Astrocyte of the hippocampus (primary cell): ENCODE results near the gene POFUT2.

Experiments used
- DNase-seq: peaks from one replicate; pipeline ENCODE4 v3.0.0; 2011; ENCODE audit warnings: low read depth, low spot score

The POFUT2 gene

DNA sequence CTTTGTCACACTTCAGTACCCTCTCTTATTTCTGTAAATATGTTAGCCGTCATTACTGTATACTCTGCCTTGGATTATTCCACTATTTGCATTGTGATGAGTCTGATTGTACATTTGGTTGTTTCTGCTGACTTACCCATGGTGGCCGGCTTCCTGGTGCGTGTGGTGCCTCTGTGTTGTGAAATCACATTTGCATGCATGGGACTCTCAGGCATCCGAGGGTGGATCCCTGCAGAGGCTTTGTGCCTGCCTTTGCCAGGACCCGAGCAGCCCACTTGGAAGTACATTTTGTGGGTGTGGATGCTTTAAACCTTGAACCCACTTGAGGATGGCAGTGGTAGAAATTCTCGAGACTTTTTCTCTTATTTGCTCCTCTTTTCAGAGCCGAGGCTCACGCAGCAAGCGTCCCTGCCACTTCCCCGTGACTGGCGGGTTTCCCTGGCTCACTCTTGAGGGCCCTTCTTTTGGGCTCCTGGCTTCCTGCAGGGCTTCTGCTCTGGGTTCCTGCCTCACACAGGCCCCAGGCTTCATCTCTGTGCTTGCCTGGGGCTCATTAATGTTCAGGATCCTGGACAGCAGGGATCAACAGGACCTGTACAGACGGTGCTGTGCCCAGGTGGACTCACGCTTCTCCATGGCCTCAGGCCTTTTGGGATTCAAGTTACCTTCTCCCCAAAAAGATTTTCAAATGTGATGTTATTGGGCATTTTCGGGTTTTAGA lies 36.6 kb downstream of the POFUT2 start:
- no peak for DNase-seq

DNA sequence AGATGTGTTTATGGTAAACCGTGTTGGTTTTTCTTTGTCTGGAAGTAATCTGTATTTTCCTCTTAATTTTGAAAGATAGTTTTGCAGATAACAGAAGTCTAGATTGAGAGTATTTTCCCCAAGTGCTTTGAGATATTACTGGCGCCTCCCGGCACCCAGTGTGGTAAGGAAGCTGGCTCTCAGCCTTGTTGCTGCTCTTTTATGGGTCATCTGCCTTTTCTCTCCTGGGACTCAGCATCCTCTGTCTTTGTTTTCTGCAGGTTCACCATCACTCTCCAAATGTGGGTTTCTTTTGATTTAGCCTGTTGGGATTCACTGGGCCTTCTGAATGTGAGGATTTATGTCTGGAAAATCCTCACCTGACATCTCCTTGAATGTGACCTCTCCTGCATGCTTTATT lies 37.4 kb downstream of the POFUT2 start:
- no peak for DNase-seq

DNA sequence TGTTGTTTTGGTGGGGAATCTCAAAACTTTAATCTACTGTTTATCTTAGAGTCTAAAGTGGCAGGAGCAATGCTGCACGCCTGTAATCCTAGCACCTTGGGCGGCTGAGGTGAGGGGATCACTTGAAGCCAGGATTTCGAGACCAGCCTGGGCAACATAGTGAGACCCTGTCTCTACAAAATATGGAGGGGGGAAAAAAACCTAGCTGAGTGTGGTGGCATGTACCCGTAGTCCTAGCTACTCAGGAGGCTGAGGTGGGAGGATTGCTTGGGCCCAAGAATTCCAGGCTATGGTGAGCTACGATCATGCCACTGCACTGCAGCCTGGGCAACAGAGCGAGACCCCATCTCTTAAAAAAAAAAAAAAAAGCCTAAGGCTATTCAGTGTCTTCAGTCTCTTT lies 38.1 kb downstream of the POFUT2 start:
- no peak for DNase-seq

DNA sequence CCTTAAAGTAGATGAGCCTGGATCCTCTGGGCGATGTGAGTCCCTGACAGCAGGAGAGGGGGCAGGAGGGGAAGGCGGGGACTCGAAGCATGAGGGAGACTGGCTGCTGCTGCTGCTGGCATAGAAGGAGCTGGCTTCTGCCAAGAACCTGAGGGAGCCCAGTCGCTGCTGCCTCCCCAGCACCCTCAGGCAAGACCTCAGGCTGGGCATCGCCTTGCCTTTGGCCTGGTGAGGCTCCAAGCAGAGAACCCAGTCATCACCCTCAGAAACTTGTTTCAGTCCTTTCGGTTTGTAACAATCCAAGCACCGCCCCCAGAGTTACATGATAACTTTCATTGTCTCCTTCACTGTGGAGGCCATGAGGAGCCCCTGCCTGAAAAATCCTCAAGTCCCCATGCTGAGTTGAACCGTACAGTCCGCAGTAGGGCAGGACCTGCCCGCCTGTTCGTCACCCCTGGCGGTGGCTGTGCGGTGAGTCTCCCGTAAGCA lies 38.8 kb downstream of the POFUT2 start:
- DNase-seq = peak; percentile 59

DNA sequence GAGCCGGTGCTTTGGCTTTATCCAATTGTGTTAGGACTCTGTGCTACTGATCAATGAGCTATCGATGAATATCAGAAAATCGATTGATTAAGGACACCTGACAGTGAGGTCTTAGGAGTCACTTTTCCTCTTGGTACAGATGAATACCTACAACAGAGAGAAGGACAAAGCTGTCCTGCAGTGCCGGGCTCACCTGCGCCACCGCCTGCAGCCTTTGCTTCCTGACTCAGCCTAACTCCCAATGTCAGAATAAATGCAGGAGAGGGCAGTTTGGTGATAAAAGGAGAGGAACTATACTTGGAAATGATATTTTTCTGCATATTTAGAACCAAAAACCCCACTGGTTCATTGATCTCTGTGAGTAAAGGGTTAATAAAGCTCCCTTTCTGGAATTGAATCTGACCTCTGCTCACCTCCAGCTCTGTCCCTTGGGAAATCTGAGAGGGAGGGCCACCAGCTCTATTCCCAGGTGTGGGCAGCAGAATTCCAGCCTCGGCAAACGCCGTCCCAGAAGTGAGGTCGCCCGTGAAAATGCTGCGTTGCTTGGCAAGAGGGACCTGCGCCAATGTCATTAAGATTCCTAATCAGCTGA lies 39.3 kb downstream of the POFUT2 start:
- no peak for DNase-seq

DNA sequence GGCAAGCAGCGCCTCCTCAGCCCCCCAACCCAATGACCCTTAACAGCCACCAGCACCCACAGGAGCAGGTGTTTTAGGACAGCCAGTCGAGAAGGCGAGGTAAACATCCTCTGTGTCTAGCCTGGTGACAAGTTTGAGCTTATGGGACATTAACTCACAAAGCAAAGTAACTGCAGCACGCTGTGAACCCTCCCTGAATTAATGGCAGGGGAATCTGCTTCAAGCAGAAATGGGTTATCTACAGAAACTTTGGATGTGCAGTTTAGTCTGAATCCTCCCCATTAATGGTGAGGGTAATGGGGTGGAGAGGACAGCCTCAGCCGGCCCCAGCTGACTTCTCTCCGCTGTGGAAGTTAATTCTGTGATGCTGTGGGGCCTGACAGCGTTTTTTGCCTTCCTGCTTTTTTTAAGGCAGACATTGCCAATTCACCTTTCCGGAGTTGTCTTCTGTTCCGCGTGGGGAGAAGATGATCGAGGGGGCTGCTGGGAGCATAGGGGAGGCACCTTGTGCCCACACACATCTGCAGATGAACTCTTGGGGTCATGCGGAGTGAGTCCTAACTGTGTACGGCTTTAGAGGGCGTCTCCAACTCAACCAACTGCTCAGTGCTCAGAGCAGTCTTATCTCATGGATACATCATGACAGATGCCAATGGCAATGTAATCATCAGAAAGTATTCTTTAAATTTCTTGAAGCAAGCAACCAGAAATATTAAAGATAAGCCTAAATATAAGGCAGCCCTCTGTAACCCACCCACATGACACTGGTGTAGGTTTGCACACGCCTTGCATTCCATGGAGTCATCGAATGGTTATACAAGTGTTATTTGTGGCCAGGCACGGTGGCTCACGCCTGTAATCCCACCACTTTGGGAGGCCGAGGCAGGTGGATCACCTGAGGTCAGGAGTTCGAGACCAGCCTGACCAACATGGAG lies 41.0 kb downstream of the POFUT2 start:
- no peak for DNase-seq

DNA sequence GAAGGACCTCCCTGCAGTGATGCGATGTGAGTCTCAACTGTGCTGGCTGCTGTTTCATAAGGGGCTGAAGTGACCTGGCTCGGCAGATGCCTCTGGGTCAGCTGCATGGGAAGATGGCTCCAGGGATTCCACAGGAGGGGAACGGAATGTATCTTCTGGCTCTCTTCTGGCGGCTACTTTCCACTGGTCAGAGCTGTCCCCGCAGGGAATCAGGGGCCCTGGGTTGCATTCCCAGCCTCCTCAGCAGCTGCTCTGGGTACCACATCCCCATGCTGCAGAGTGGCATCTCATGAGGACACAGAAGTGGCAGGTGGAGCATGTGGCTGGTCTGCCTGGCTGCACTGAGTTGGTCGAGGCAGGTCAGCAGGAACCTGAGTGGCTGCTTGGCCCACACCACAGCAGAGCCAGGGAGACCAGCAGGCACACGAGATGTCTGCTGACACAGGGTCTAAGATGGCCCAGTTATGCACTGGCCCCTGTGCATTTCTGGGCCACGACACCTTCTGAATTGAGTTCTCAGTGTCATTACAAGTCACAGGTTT lies 42.8 kb downstream of the POFUT2 start:
- no peak for DNase-seq

DNA sequence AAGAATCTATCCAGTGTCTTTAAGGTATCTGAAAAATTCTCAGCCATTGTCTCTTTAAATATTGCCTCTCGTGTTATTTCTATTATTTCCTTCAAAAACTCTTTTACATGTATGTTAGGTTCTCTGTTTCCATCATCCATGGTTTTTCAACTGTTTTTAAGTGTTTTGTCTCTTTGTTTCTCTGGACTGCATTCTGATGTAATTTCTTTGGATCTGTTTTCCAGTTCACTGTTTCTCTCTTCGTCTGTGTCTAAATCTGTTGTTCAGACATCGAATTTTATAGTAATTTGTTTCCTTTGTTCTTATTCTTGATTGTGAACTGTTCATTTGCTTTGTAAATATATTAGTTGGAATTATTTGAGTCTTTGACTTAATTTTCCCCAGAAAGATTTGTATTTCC lies 44.1 kb downstream of the POFUT2 start:
- DNase-seq = no peak

DNA sequence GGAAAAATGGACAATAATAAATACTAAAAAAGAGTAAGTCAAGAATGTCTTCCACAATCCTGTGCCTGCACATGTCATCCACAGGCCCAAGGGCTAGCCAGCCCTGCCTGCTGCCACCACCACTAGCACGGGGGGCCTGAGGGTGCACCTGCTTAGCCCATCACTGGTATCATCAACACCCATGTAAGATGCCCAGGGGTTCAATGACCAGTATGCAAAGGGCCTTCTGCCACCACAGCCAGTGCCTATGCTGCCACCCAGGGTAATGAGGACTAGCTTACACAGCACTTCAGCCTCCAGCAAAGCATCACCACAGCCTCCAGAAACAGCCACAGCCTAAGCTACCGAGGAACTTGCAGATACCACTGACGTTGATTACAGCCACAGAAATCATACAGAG lies 46.3 kb downstream of the POFUT2 start:
- DNase-seq = no peak

DNA sequence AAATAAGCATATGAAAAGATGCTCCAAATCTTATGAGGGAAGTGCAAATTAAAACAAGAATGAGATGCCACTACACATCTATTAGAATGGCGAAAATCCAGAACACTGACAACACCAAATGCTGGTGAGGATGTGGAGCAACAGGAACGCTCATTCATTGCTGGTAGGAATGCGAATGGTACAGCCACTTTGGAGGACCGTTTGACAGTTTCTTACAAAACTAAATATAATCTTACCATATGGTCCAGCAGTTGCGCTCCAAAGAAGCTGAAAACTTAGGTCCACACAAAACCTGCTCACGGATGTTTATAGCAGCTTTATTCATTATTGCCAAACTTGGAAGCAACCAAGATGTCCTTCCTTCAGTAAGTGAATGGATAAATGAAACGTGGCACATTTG lies 50.3 kb downstream of the POFUT2 start:
- no peak for DNase-seq

DNA sequence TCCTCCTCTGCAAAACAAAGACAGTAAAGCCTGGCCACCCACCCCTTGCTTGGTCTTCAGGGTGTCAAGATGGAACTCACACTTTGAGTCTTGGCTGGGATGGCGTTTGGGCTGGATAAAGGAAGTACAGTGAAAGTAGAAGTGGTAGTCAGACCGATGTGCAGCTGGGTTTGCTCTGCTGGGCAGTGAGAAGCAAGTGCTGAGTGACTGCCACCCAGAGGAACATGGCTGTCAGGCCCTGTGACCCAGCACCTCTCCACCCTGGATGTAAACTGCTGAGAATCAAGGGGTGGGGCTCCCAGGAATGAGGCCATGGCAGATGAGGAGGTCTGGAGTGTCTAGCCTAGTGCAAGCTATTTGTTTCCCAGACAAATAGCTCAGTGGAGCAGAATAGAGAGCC lies 51.2 kb downstream of the POFUT2 start:
- DNase-seq = no peak

DNA sequence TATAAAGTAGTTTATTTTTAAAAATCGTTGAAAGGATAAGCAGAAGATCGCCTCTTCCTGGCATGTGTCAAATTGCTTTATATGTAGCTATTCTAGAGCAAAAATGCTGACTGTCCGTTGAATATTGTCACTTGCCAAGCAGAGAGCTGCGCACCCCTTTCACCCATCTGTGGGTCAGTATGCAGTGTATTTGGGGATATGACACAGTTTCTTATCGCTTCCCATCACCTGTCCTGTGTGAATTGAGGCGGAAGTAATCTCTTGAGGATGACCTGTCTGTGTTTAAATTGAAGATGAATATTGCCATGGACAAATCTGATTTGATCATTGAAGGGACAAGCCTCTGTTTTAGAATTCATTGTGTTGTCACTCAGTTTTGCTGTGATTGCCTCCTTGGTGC lies 52.2 kb downstream of the POFUT2 start:
- no peak for DNase-seq

DNA sequence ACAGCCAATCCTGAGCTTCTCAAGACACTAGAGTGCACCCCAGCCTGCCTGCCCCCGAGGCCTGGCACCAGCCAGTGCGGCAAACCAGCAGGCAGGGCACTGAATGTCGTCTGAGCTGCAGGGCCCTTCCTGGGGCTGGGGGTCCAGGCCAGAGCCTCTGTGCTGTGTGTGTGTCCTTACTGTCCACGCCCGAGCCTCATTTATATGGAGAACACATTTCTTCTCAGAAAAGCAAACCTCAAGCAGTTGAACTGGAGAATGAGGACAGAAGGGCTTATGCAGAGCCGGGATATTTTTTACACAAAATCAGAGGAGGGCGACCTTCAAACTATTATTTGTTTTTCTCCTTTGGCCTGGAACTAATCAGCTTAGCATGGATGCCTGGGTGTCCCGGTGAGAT lies 52.7 kb downstream of the POFUT2 start:
- no peak for DNase-seq

DNA sequence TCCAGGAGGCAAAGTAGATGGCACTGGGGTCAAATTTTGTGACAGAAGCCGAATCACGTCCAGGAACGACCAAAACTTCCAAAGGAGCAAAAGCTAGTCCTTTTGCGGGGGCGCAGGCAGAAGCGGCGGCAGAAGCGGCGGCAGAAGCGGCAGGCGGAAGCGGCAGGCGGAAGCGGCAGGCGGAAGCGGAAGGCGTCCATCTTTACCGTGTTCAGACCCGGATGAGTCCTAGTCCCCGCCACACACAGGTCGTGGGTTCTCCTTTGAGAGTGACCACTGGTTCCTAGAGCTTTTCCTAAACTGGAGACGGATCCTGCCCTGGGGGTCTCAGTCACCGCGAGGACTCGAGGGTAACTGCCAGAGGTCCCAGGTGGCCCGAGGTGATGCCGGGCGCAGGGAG lies 53.6 kb downstream of the POFUT2 start:
- DNase-seq = no peak

DNA sequence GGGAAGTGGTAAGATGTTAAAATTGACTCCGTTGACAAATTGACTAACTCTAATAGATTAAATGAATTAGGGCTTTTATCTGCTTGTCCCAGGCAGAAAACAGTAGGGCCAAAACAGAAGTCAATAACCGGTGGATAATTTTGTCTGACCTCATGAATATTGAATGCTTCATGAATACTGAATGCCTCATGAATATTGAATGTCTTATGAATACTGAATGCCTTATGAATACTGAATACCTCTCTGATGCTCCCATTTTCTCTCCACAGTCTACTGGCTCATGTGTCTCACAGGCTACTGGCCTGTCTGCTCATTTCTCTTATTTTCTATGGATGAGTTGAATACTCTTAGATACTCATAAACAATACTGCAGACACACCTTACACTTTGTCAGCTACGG lies 56.0 kb downstream of the POFUT2 start:
- DNase-seq = no peak

DNA sequence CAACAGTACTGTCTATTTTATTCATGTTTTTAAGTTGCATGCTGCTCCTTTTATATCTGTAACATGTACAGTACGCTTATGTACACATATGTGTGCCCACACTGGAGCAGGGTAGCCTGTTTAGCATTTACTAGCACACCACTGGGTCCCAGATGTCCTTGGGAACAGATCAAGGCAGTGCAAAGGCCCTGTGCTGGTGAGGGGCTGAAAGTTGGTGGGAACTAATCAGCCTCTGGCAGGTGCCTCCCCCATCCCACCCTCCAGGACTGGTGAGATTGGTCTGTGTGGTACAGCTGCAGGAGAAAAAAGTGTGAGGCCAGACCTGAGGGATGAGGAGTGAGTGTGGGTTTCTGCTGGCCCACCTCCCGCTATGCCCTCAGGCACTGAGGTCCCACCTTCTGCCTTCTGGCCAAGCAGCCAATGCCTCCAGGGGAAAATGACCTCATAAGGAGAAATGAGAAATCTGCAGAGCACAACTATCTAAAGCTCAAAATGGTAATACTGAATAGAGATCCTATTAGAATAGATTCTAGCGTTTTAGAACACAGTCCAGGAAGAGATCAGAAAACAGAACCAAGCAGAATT lies 58.9 kb downstream of the POFUT2 start:
- peak; percentile 50 for DNase-seq

DNA sequence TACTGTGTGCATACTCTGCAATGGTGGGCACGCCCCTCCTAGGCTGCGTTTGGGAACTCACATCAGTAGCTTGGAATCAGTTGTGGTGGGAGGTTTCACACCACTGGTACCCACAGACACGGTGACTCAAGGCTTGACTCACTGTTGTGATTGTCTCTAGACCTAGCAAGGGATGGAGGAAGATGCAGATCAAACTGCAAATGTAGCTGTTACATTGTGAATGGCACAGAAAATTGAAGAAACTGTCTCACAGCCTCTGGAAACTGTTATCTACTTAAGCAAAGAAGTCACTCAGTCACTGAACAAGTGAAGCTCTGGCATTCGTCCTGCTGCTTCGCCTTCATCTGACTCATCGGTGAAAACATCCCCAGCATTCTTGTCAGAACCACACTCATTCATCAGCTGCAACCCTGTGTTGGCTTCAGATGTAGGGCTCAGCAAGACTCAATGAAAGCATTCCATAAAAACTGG lies 59.5 kb downstream of the POFUT2 start:
- peak; percentile 97 for DNase-seq

DNA sequence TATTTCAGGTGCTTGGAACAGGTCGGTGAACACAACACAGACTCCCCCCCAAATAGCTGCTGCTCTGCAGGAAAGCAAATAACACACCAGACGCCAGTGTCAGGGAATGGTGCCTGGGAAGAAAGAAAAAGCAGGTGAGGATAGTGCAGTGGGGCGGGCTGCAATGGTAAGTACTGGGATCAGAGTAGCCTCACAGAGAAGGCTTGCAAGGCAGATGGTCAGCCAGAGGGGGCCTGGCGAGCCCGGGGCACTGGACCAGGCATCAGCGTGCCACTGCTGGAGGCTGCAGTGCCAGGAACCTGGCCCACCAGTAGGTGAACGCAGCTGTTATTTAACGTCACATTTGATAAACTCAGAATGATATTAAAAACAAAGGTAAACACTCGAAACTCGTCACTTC lies 60.0 kb downstream of the POFUT2 start:
- DNase-seq = no peak

DNA sequence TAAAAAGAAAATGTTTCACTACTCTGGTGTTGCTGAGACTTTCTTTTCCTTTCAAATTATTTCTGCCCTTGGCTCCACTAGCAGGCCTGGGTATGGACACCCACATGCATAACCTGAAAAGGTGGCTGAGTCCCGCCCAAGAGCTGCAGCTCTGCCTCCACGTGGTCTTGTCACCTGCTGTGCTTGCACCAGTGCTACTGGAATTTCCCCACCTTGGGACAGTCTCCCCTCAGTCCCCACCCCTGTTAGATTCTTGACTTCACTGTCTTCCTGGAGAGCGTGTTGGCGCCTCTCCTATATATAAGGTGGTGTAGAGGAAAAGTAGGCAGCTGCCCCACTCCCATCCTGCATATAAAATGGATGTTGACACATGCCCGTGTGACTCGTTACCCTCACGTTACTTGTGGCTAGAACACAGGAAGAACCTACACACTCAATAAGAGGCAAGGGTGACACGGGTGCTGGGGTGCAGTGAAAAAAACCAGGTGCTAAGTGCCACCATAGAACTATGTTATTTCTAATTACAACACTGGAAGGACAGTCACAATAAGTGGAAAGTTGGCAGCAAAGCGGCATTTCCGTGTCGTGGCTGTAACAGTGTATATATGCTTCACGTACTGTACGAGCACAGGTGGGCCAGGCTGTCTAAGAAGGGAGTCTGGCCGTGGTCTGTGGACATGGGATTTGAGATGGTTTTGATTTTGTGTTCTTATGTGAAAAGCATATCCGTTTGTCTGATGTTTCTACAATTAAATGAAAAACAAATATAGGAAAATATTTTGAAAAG lies 61.0 kb downstream of the POFUT2 start:
- DNase-seq = no peak

DNA sequence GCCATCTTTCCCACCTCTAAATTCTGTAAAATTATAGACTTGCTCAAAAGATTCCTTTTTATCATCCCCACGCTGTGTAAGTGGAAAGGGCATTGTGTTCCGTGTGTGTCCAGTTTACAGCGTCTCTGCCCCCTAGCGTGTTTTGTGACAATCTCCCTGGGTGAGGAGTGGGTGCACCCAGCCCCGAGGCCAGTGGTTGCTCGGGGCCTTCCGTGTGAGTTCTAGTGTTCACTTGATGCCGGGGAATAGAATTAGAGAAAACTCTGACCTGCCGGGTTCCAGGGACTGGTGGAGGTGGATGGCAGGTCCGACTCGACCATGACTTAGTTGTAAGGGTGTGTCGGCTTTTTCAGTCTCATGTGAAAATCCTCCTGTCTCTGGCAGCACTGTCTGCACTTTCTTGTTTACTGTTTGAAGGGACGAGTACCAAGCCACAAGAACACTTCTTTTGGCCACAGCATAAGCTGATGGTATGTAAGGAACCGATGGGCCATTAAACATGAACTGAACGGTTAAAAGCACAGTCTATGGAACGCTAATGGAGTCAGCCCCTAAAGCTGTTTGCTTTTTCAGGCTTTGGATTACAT lies 61.9 kb downstream of the POFUT2 start:
- DNase-seq = no peak
